K562 (cell line): ENCODE data around the gene EGFL7. TPM values are rescaled to one million over a fixed set of nuclear protein-coding genes. Genes with fewer than 3 reads are reported as not detected.

Source experiments
- CUX1 ChIP-seq: fragments of 200-800 bp; sonication (Bioruptor generic); IDR thresholded peaks from 2 replicates; pipeline ENCODE4 v1.6.1; 2016; ENCODE audit warnings: missing genetic modification characterization, missing compliant biosample characterization
- GATAD2A ChIP-seq: fragments of 450-650 bp; IDR thresholded peaks from 2 replicates; pipeline ENCODE4 v1.6.1; 2017
- KDM1A ChIP-seq, 2 experiments: fragments of 450-650 bp; IDR thresholded peaks; 2 replicates each; pipeline ENCODE4 v1.6.1; 2016; ENCODE audit warnings: mild to moderate bottlenecking in 2 of 2
- MITF ChIP-seq: IDR thresholded peaks from 2 replicates; pipeline ENCODE4 v1.6.1; 2014; ENCODE audit warnings: antibody characterized with exemption
- PCBP2 ChIP-seq: fragments of 200-400 bp; formaldehyde crosslinking; IDR thresholded peaks from 2 replicates; pipeline ENCODE4 v1.6.1; 2018; ENCODE audit warnings: low read length, low read depth, mild to moderate bottlenecking, moderate library complexity; ENCODE audit not compliant: poor library complexity, severe bottlenecking
- TOE1 ChIP-seq, 2 experiments: fragments of 450-650 bp in 1 of 2; sonication (generic) in 1 of 2; formaldehyde crosslinking in 1 of 2; IDR thresholded peaks; 2 replicates each; pipeline versions ENCODE4 v1.7.1 to v1.8.0; 2016 to 2022; ENCODE audit warnings: borderline replicate concordance in 2 of 2, mild to moderate bottlenecking in 2 of 2, antibody characterized with exemption in 1 of 2, inconsistent platforms in 1 of 2, low read depth in 1 of 2, missing genetic modification reagents in 1 of 2, moderate library complexity in 1 of 2
- USF1 ChIP-seq: sonication (generic); formaldehyde crosslinking; IDR thresholded peaks from 2 replicates; pipeline ENCODE4 v1.9.0; 2022; ENCODE audit warnings: mild to moderate bottlenecking, missing genetic modification reagents
- ZBTB49 ChIP-seq: sonication (generic); formaldehyde crosslinking; IDR thresholded peaks from 2 replicates; pipeline ENCODE4 v1.8.0; 2022; ENCODE audit warnings: missing genetic modification reagents, mild to moderate bottlenecking, borderline replicate concordance
- ZBTB5 ChIP-seq: fragments of 450-650 bp; IDR thresholded peaks from 2 replicates; pipeline ENCODE4 v1.6.1; 2017; ENCODE audit warnings: antibody characterized with exemption
- ZNF316 ChIP-seq: fragments of 450-650 bp; IDR thresholded peaks from 2 replicates; pipeline ENCODE4 v1.6.1; 2016
- ZNF740 ChIP-seq, 3 experiments: fragments of 200-800 bp in 1 of 3; sonication (Bioruptor generic) in 1 of 3; sonication (generic) in 1 of 3; formaldehyde crosslinking in 1 of 3; IDR thresholded peaks; 2 replicates each; pipeline versions ENCODE4 v1.6.1 to v1.8.0; 2016 to 2022; ENCODE audit warnings: mild to moderate bottlenecking in 2 of 3, missing compliant biosample characterization in 2 of 3, missing genetic modification characterization in 2 of 3, missing genetic modification reagents in 1 of 3
- polyA plus RNA-seq, 8 experiments: library from polyadenylated mRNA; depleted of rRNA in 4 of 8; stranded (reverse) in 5 of 8; unstranded in 3 of 8; fragments of >200 nt; fragmentation: Nextera tagmentation in 2 of 8; fragmentation: Illumina TruSeq in 1 of 8; extraction: Ambion mirVana in 2 of 8; extraction: Trizol in 1 of 8; gene quantifications; 2 replicates each; pipeline versions ENCODE4 v1.2.1 to v1.2.3, GENCODE V29; 2011 to 2014; ENCODE audit warnings: inconsistent platforms in 1 of 8, missing spikeins in 1 of 8
- total RNA-seq, 7 experiments: library from RNA; depleted of rRNA in 6 of 7; stranded (reverse); fragments of >200 nt in 6 of 7; fragmentation: Illumina TruSeq in 2 of 7; extraction: Trizol in 2 of 7; gene quantifications; 2 replicates each; pipeline versions ENCODE4 v1.2.1 to v1.2.3, GENCODE V29; 2011 to 2021; ENCODE audit warnings: low replicate concordance in 1 of 7

EGFL7 gene
- total and polyA plus RNA-seq, 9 of the 15 experiments (the other 6 are each of a cell fraction or from before 2014, with no cell fraction given): 1.5 to 286 (median 55.5) TPM

- TF ChIP-seq CUX1 (CRISPR knock-in tag) (no peak), PCBP2 (no peak), USF1 (CRISPR knock-in tag) (0 out of 2 replicates have a peak, but pooled peaks have one; percentile 12), ZNF740 (CRISPR knock-in tag; IDR thresholded peaks at IDR 0.05) (no peak), ZNF740 (tag; IDR thresholded peaks at IDR 0.05) (no peak), MITF (no peak), ZBTB5 (no peak), KDM1A (IDR thresholded peaks at IDR 0.05) (no peak), ZNF316 (no peak), TOE1 (IDR thresholded peaks at IDR 0.05; ENCODE audit: borderline replicate concordance) (no peak), TOE1 (CRISPR knock-in tag; IDR thresholded peaks at IDR 0.05; ENCODE audit: borderline replicate concordance, low read depth) (no peak), GATAD2A (no peak), ZBTB49 (CRISPR knock-in tag) (no peak)
These were observed 10.6 kb downstream of the EGFL7 start (continued) for GRCh38 chr9:136673088-136673974.
